Loucy (cell line): ENCODE data around the gene KCNN3.

ENCODE experiments used
- H2AFZ ChIP-seq: fragments of 200-600 bp; sonication (generic); 2 replicates; pipeline ENCODE4 v1.6.0; 2016; ENCODE audit warnings: antibody characterized with exemption, mild to moderate bottlenecking, low read length, moderate library complexity
- H3F3A ChIP-seq: fragments of 200-600 bp; 2 replicates; pipeline ENCODE4 v1.6.0; 2016; ENCODE audit warnings: antibody characterized with exemption, low read depth, mild to moderate bottlenecking
- H3K27me3 ChIP-seq: fragments of 200-600 bp; sonication (generic); 2 replicates; pipeline ENCODE4 v1.6.1; 2014; ENCODE audit warnings: low read length, mild to moderate bottlenecking; ENCODE audit not compliant: insufficient read depth, poor library complexity, severe bottlenecking
- H3K36me3 ChIP-seq: fragments of 200-600 bp; sonication (generic); 2 replicates; pipeline ENCODE4 v1.6.1; 2016; ENCODE audit warnings: low read length; ENCODE audit not compliant: insufficient read depth
- H3K4me1 ChIP-seq: fragments of 200-600 bp; sonication (generic); 2 replicates; pipeline ENCODE4 v1.5.1; 2014; ENCODE audit warnings: low read length, mild to moderate bottlenecking; ENCODE audit not compliant: insufficient read depth, poor library complexity, severe bottlenecking
- H3K4me2 ChIP-seq: fragments of 200-600 bp; sonication (generic); 2 replicates; pipeline ENCODE4 v1.6.0; 2014; ENCODE audit warnings: antibody characterized with exemption, low read length, low read depth, mild to moderate bottlenecking; ENCODE audit not compliant: poor library complexity, severe bottlenecking
- H3K4me3 ChIP-seq: fragments of 200-600 bp; sonication (generic); 2 replicates; pipeline ENCODE4 v1.5.1; 2014; ENCODE audit warnings: low read length, mild to moderate bottlenecking, mixed read lengths; ENCODE audit not compliant: poor library complexity, severe bottlenecking
- H3K79me2 ChIP-seq: fragments of 200-600 bp; sonication (generic); 2 replicates; pipeline ENCODE4 v1.6.1; 2014; ENCODE audit warnings: low read length; ENCODE audit not compliant: insufficient read depth
- H3K9ac ChIP-seq: fragments of 200-600 bp; sonication (generic); 2 replicates; pipeline ENCODE4 v1.6.0; 2014; ENCODE audit warnings: mild to moderate bottlenecking, low read depth, low read length, moderate library complexity; ENCODE audit not compliant: poor library complexity, severe bottlenecking
- H3K9me2 ChIP-seq: fragments of 200-600 bp; sonication (generic); replicated peaks from 2 replicates; pipeline ENCODE4 v1.6.1; 2016; ENCODE audit warnings: low read depth, low read length, mixed read lengths
- H3K9me3 ChIP-seq: fragments of 200-600 bp; sonication (generic); 2 replicates; pipeline ENCODE4 v1.6.1; 2014; ENCODE audit warnings: mild to moderate bottlenecking, antibody characterized with exemption, low read length, low read depth; ENCODE audit not compliant: insufficient read depth
- H4K20me1 ChIP-seq: fragments of 200-600 bp; sonication (generic); 2 replicates; pipeline ENCODE4 v1.6.0; 2014; ENCODE audit warnings: antibody characterized with exemption, low read length, mild to moderate bottlenecking; ENCODE audit not compliant: insufficient read depth, poor library complexity, severe bottlenecking
- CTCF ChIP-seq: fragments of 200-600 bp; sonication (generic); conservative IDR thresholded peaks from 2 replicates; pipeline ENCODE4 v1.5.1; 2014; ENCODE audit warnings: mild to moderate bottlenecking, antibody characterized with exemption, low read length
- EZH2phosphoT487 ChIP-seq: fragments of 200-600 bp; IDR thresholded peaks from 2 replicates; pipeline ENCODE4 v1.6.1; 2018; ENCODE audit warnings: antibody characterized with exemption, mild to moderate bottlenecking, moderate library complexity, borderline replicate concordance

The KCNN3 gene

GRCh38 chr1:154718566-154718965, 151.5 kb downstream of the KCNN3 start:
- H2AFZ ChIP-seq: no peak overlapping the region
- H3K79me2 ChIP-seq: no peaks in the 10 kb centered on the region
- no peaks in the 10 kb centered on the region for H3K27me3 ChIP-seq
- no peak for TF ChIP-seq CTCF
- TF ChIP-seq EZH2phosphoT487: no peak
- H3K9ac ChIP-seq: no peak overlapping the region
- H3K9me3 ChIP-seq: no peaks in the 10 kb centered on the region
- 0 out of 2 replicates have a peak, but pooled peaks cover 5% of the 10 kb centered on the region for H3F3A ChIP-seq
- H3K9me2 ChIP-seq: no peaks in the 10 kb centered on the region
- H3K4me2 ChIP-seq: no peak overlapping the region
- H3K4me1 ChIP-seq: peaks cover 14% of the 10 kb centered on the region
- H4K20me1 ChIP-seq: no peaks in the 10 kb centered on the region
- no peaks in the 10 kb centered on the region for H3K36me3 ChIP-seq
- H3K4me3 ChIP-seq: no peak overlapping the region

DNA sequence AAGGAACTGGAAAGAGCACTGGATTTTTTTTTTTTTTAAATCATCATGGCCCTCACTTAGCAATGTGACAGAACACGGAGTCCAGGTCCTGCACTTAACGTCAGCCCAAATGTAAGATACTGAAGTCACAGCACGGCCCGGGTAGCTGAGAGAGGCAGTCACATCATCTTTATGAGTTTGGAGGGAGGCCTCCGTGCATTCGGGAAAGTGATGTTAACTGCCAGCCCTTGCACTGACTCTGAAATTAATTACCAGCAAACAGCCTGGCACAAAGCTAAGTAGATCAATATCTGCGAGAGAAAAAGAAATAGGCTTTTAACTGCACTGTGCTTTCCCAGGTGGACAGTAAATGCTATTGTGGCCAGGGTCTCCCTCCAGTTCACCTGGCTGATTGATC, 152.6 kb downstream of the KCNN3 start:
- TF ChIP-seq EZH2phosphoT487 (no peak), CTCF (no peak)
- H3K9me3 ChIP-seq: no peaks in the 10 kb centered on the region
- 0 out of 2 replicates have a peak, but pooled peaks cover 5% of the 10 kb centered on the region for H3F3A ChIP-seq
- H3K4me2 ChIP-seq: no peak overlapping the region
- H3K9me2 ChIP-seq: no peaks in the 10 kb centered on the region
- no peaks in the 10 kb centered on the region for H3K27me3 ChIP-seq
- H3K79me2 ChIP-seq: no peaks in the 10 kb centered on the region
- H3K4me3 ChIP-seq: no peak overlapping the region
- H3K4me1 ChIP-seq: peaks cover 14% of the 10 kb centered on the region
- H4K20me1 ChIP-seq: no peaks in the 10 kb centered on the region
- H3K9ac ChIP-seq: no peak overlapping the region
- H2AFZ ChIP-seq: no peak overlapping the region
- no peaks in the 10 kb centered on the region for H3K36me3 ChIP-seq

DNA sequence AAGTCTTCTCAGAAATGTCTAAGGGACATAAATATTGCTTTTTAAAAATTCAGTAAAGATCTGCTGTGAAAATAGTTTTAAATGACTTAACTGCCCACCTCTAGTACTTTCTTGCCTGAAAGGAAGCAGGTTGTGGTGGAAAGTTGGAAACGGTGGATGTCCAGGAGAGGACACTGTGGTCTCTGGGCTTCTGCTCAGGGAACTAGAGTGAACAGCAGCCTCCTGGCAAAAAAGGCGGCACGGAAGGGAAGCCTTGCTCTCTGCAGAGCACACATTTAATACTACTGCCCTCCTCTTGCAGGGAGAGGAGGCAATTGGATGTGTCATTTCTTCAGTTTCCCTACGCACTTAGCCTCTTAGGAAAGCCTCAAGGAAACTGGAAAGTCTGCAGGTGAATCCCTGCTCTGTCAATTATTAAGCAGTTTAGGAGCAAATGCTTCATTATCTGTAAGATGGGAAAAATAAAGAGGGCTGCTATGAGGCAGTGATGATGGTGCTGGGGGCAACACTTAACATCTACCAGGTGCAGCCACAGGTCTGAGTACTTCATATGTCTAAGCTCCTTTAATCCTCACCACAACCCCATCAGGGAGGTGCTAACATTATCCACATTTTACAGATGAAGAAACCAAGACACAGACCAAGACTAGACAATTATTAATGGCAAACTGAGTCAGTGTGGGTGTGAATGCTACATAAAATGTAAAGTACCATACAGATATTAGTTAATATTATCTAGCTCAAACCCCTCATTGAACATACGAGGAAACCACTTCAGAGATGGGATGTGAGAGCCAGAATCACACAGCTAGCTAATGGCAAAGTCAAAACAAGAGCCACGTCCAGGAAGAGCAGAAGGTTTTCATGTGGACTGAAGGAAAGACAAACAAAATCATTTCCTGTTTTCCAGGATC, 153.2 kb downstream of the KCNN3 start:
- Histone ChIP-seq H3F3A (0 out of 2 replicates have a peak, but pooled peaks cover 5% of the 10 kb centered on the region), H3K27me3 (no peaks in the 10 kb centered on the region), H3K4me1 (peaks cover 14% of the 10 kb centered on the region), H3K79me2 (no peaks in the 10 kb centered on the region), H2AFZ (no peak overlapping the region), H3K4me2 (no peak overlapping the region), H3K9me3 (no peaks in the 10 kb centered on the region), H3K4me3 (no peak overlapping the region), H3K9ac (no peak overlapping the region), H4K20me1 (no peaks in the 10 kb centered on the region), H3K36me3 (no peaks in the 10 kb centered on the region), H3K9me2 (no peaks in the 10 kb centered on the region)
- no peak for TF ChIP-seq CTCF
- TF ChIP-seq EZH2phosphoT487: no peak
